Natural killer cell (primary cell): ENCODE results near the gene P4HB. TPM values are rescaled to one million over a fixed set of nuclear protein-coding genes. Genes with fewer than 3 reads are reported as not detected.

Experiments
- ATAC-seq, 3 donors: fragments of 150-1000 bp in 2 of 3; fragments of 200-7000 bp in 1 of 3; cut with Tn5 transposase; 1 replicate in 1 of 3; 2 replicates in 2 of 3; pipeline ENCODE4 v1.10.0; 2021; ENCODE audit warnings: mild to moderate bottlenecking in 2 of 3, moderate library complexity in 2 of 3
- DNase-seq, 2 donors: peaks; one replicate each; pipeline versions ENCODE4 v3.0.0 to v3.0.0-alpha.2; 2013 to 2021; ENCODE audit warnings: mixed read lengths in 1 of 2
- H3K27ac ChIP-seq: one replicate; pipeline ENCODE4 v1.5.1; 2013; ENCODE audit warnings: mild to moderate bottlenecking, low read length
- H3K27me3 ChIP-seq: one replicate; pipeline ENCODE4 v1.6.1; 2013; ENCODE audit warnings: low read length; ENCODE audit not compliant: control insufficient read depth, insufficient read depth
- H3K36me3 ChIP-seq: one replicate; pipeline ENCODE4 v1.6.1; 2013; ENCODE audit warnings: low read length; ENCODE audit not compliant: control insufficient read depth, insufficient read depth
- H3K4me1 ChIP-seq: one replicate; pipeline ENCODE4 v1.6.1; 2013; ENCODE audit warnings: low read length; ENCODE audit not compliant: control insufficient read depth, insufficient read depth
- H3K4me3 ChIP-seq: one replicate; pipeline ENCODE4 v1.5.1; 2013; ENCODE audit warnings: low read length
- H3K9me3 ChIP-seq: one replicate; pipeline ENCODE4 v1.6.1; 2013; ENCODE audit warnings: low read length; ENCODE audit not compliant: control insufficient read depth, insufficient read depth
- H3K27ac Mint-ChIP-seq, 2 donors: one replicate each; pipeline ENCODE4 v1.8.0; 2022; ENCODE audit warnings: mild to moderate bottlenecking in 2 of 2, mixed read lengths in 2 of 2, moderate library complexity in 1 of 2
- H3K27me3 Mint-ChIP-seq, 2 donors: one replicate each; pipeline ENCODE4 v1.8.0; 2022; ENCODE audit warnings: low read depth in 2 of 2, mixed read lengths in 2 of 2
- H3K36me3 Mint-ChIP-seq: one replicate; pipeline ENCODE4 v1.8.0; 2022; ENCODE audit warnings: mixed read lengths
- H3K4me1 Mint-ChIP-seq, 2 donors: one replicate each; pipeline ENCODE4 v1.8.0; 2022; ENCODE audit warnings: mixed read lengths in 2 of 2
- H3K4me3 Mint-ChIP-seq: one replicate; pipeline ENCODE4 v1.8.0; 2022; ENCODE audit warnings: mild to moderate bottlenecking, moderate library complexity, mixed read lengths
- H3K9me3 Mint-ChIP-seq, 2 donors: one replicate each; pipeline ENCODE4 v1.8.0; 2022; ENCODE audit warnings: mixed read lengths in 2 of 2
- WGBS: methylation state at CpG from one replicate; pipeline ENCODE4 v1.1.7; 2013; ENCODE audit warnings: missing lambda C conversion rate; ENCODE audit not compliant: insufficient coverage; 5-methylcytosine and 5-hydroxymethylcytosine counted together
- intact Hi-C: fragments of 100-400 bp; cut with micrococcal nuclease; formaldehyde crosslinking; loops from one replicate; pipeline ENCODE4 v1.14.2; 2022
- total RNA-seq, 4 donors: library from RNA; stranded (reverse); fragments of 120-200 nt in 1 of 4; gene quantifications; one replicate each; pipeline versions ENCODE4 v1.2.3 to v1.2.4, GENCODE V29; 2013 to 2022
- TF ChIP-seq, protein P1 (sequence below): fragments of 200-600 bp; IDR thresholded peaks from one replicate; pipeline ENCODE4 v1.8.0; 2022; ENCODE audit warnings: antibody characterized with exemption

Gene P4HB
- total RNA-seq, 3 donors from 2014 or later (not counting 1 experiment from before 2014, with no cell fraction given), result 334 to 468 (median 386) TPM

GRCh38 chr17:81810892-81811704, 49.2 kb downstream of the P4HB start:
- no peak overlapping the region for H3K4me3 Mint-ChIP-seq
- H3K27ac Mint-ChIP-seq, result no peak overlapping the region
- Histone ChIP-seq H3K4me3 (no peak overlapping the region), H3K9me3 (no peaks in the 10 kb centered on the region), H3K27me3 (peaks cover 1% of the 10 kb centered on the region), H3K27ac (no peak overlapping the region), H3K36me3 (no peaks in the 10 kb centered on the region), H3K4me1 (no peaks in the 10 kb centered on the region)
- H3K36me3 Mint-ChIP-seq, result no peaks in the 10 kb centered on the region
- no peaks in the 10 kb centered on the region for H3K9me3 Mint-ChIP-seq
- no peaks in the 10 kb centered on the region for H3K4me1 Mint-ChIP-seq
- TF ChIP-seq, protein P1, sequence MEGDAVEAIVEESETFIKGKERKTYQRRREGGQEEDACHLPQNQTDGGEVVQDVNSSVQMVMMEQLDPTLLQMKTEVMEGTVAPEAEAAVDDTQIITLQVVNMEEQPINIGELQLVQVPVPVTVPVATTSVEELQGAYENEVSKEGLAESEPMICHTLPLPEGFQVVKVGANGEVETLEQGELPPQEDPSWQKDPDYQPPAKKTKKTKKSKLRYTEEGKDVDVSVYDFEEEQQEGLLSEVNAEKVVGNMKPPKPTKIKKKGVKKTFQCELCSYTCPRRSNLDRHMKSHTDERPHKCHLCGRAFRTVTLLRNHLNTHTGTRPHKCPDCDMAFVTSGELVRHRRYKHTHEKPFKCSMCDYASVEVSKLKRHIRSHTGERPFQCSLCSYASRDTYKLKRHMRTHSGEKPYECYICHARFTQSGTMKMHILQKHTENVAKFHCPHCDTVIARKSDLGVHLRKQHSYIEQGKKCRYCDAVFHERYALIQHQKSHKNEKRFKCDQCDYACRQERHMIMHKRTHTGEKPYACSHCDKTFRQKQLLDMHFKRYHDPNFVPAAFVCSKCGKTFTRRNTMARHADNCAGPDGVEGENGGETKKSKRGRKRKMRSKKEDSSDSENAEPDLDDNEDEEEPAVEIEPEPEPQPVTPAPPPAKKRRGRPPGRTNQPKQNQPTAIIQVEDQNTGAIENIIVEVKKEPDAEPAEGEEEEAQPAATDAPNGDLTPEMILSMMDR, result no peak
- intact Hi-C loops, result no loop called here
- H3K27me3 Mint-ChIP-seq, result peaks cover 0 to 9% of the 10 kb centered on the region in 2 donors
- 87% methylated on average over 42 of the region's 42 CpGs for WGBS
- DNase-seq, result no peak
- no peak for ATAC-seq

- no peaks in the 10 kb centered on the region for H3K4me1 Mint-ChIP-seq
- H3K27me3 ChIP-seq, result peaks cover 7% of the 10 kb centered on the region
- no peak overlapping the region for H3K4me3 Mint-ChIP-seq
- 84% methylated on average over 8 of the region's 8 CpGs for WGBS
- H3K4me1 ChIP-seq, result no peaks in the 10 kb centered on the region
- H3K27ac Mint-ChIP-seq, result no peak overlapping the region
- no peaks in the 10 kb centered on the region for H3K36me3 Mint-ChIP-seq
- peaks cover 0 to 8% of the 10 kb centered on the region in 2 donors for H3K27me3 Mint-ChIP-seq
- no peaks in the 10 kb centered on the region for H3K36me3 ChIP-seq
- TF ChIP-seq, protein P1, result no peak
- no peaks in the 10 kb centered on the region for H3K9me3 Mint-ChIP-seq
- DNase-seq (no peak), ATAC-seq (no peak)
- H3K4me3 ChIP-seq, result no peak overlapping the region
- no peak overlapping the region for H3K27ac ChIP-seq
- no peaks in the 10 kb centered on the region for H3K9me3 ChIP-seq
- intact Hi-C loops, result no loop called here
These were observed 49.9 kb downstream of the P4HB start for GRCh38 chr17:81810476-81810875.

DNA sequence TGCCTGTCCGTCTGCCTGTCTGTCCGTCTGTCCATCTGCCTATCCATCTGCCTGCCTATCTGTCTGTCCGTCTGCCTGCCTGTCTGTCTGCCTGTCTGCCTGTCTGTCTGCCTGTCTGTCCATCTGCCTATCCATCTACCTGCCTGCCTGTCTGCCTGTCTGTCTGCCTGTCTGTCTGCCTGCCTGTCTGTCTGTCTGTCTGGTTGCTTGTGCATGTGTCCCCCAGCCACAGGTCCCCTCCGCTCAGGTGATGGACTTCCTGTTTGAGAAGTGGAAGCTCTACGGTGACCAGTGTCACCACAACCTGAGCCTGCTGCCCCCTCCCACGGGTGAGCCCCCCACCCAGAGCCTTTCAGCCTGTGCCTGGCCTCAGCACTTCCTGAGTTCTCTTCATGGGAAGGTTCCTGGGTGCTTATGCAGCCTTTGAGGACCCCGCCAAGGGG, 50.8 kb downstream of the P4HB start:
- H3K4me3 ChIP-seq, result no peak overlapping the region
- Mint-ChIP-seq H3K27ac (peak overlapping the region in 1 of 2 donors; percentile 58), H3K36me3 (no peaks in the 10 kb centered on the region), H3K4me3 (no peak overlapping the region), H3K9me3 (no peaks in the 10 kb centered on the region), H3K27me3 (peaks cover 0 to 11% of the 10 kb centered on the region in 2 donors), H3K4me1 (no peaks in the 10 kb centered on the region)
- TF ChIP-seq, protein P1, result no peak
- H3K9me3 ChIP-seq, result no peaks in the 10 kb centered on the region
- H3K36me3 ChIP-seq, result no peaks in the 10 kb centered on the region
- intact Hi-C loops, result no loop called here
- 63% methylated on average over 7 of the region's 7 CpGs for whole genome bisulfite sequencing
- peaks cover 11% of the 10 kb centered on the region for H3K27me3 ChIP-seq
- no peak overlapping the region for H3K27ac ChIP-seq
- ATAC-seq (no peak), DNase-seq (no peak)
- no peaks in the 10 kb centered on the region for H3K4me1 ChIP-seq
